Right forelimb (tissue), 1 donor: ENCODE data around the gene ZNF536.

Source experiments
- DNase-seq: peaks from one replicate; pipeline ENCODE4 v3.0.0-alpha.2; 2018

Gene ZNF536

DNA sequence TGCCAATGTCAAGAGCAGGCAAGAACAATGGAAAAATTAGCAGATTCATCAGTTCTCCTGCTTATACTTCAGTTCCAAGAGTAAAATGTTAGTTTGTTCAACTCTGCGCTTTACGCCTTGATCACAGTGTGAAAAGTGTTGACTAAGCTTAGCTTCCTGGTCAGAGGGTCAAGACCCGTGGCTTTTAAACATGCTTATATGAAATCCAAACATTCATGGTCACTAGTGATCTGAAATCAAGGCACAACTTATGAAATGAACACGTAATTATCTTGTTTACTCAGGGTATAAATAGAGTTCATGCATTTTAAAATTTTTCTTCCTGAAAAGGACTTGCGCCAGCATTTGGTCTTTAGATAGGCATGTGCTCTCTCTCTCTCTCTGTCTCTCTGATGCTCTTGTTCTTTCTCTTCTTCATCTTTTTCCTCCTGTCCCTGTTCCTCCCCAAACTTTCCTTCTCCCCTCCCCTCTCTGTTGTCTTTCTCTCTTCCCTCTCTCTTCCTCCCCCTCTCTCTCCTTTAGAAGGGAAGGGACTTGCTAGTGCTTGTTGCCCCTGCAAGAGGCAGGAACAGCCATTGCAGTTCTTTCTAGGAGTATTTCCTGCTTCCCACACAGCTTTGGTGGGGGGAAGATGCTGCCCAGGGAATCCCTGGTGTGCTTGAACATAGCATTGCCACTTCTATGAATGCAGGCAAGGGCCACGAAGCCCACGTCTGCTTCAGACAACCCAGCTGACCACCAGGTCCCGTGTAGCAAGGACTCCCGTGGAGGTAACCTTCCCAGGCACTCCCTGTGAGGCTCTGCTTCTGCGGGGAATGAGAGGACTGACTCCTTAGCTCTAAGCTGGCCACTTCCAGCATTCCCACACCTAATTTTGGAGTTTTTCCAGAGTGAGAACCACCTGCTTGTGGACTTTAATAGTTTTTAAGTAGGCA, 7.1 kb upstream of the ZNF536 start:
- no peak for DNase-seq

DNA sequence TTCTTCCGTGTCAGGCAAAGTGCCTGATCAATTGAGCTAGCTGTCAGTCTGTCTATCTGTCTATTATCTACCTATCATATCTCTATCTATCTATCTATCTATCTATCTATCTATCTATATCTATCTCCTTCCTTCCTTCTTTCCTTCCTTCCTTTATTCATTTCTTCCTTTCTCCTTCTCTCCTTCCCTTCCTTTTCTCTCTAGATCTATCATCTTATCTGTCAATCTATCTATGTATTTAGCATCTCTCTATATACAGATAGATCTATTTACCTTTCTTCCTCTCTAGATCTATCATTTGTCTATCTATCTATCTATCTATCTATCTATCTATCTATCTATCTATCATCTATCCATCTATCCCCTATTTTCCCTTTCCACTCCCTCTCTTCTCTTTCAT, 5.9 kb upstream of the ZNF536 start:
- DNase-seq = no peak

DNA sequence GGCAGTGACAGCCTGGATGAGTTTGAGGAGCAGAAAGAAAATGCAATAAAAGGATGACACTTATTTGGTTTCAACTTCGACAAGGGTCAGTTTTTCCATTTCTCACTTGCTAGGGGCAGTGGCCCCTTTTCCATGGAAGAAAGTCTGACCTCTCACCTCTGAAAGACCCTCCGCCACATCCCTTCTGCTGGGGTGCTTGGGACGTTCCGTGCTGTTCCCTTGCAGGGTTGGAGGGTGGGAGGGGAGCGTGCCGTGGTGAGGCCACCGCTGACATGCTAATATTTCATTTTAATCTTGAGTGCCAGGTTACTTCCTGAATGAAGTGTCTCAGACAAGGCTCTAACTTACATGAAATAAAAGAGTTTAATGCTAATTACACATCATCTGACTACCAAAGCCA, 5.2 kb upstream of the ZNF536 start:
- no peak for DNase-seq

DNA sequence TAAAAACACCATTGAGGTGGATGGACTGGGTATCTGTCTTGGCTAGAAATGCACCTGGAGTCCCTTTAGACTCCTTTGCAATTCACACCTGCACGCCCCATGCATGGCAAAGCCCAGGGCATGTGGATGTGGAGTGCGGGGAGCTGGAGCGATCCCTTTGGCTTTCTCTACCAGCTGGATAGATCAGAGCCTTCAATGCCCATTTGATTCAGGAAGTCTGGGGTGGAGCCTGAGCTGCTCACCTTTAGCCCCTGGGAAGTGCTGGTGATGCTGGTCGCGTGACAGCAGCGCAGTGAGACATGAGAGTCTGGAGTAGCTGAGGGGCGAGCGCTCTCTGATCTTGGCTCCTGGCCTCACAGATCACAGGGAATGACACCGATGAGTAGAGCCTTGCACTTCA, 4.8 kb upstream of the ZNF536 start:
- no peak for DNase-seq

DNA sequence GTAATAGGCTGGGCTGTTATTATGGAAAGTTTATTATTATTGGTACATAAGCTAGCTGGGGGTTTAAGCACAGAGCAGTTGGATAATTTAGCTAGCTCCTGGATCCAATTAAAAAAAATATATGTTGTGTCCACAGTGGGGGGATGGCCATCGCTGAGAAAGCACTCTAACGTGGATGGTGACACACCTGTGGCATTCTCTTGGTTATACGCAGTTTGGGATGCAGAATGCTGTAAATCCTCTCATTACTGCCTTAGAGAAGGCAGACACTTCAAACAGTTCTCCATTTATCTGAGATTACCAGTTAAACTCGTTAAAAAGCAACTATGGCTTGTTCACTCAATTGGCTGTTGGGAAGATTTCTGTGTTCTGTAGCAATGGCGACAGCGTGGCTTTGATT, 2.4 kb upstream of the ZNF536 start:
- no peak for DNase-seq

DNA sequence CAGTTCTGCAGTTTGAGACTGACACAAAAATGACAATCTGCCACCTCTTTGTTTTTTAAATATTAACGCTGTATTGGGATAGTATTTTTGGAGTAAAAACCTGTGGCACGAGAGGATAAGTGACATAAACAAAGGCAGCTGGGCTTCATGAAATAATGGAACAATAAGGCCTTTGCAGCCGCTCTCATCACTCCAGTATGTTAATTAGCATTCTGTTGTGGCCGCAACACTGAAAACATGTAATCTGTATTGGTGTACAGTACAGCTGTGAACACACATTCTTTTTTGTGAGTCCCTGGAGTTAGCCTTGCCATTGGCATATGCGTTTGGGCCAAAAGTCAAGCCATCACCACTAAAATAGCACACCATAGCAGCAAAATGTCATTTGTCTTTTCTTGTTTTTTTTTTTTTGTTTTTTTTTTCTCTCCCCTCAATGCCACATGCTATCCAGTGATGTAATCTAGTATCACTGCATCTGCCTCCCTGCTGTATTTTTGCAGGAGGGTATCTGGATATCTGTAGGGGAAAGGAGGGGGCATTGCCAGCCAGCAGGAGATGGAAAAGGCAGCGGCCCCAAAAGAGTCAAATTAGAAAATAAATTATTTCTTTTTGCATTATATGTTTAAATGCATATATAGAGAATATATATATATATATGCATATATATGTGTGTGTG, 885 bp upstream of the ZNF536 start:
- no peak for DNase-seq

DNA sequence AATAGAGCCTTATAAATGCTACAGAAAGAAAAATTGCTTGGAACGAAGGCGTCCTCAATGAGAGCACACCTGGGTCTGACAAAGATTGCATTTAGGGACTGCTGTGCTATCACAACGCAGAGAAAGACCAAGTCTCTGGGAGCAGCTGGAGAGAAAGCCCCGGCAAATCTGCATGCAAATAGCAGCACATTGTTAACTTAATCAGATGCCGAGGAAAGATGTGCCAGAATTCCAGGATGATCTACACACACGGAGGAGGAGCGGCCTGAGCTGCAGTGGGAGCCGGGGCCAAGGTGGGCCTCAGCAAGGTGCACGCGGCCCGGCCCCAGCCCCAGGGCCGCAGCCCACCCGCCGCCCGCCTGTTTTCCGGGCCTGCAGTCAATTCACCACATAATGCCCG, 1.4 kb downstream of the ZNF536 start:
- no peak for DNase-seq

DNA sequence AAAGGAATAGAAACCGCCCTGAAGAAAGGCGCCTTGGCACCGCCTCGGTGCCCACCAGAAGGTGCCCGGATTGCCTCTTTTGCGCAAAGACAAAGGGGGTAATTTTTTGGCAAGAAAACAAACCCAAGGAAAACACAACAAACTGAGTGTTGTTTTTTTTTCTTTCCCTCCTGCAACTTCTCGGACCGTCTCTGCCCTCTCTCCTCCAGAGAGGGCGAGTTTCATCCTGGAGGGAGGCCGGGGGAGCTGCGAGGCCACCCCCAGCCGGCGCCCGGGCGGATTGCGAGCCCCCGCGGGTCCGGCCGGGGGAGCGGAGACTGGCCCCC, 2.3 kb downstream of the ZNF536 start:
- no peak for DNase-seq

DNA sequence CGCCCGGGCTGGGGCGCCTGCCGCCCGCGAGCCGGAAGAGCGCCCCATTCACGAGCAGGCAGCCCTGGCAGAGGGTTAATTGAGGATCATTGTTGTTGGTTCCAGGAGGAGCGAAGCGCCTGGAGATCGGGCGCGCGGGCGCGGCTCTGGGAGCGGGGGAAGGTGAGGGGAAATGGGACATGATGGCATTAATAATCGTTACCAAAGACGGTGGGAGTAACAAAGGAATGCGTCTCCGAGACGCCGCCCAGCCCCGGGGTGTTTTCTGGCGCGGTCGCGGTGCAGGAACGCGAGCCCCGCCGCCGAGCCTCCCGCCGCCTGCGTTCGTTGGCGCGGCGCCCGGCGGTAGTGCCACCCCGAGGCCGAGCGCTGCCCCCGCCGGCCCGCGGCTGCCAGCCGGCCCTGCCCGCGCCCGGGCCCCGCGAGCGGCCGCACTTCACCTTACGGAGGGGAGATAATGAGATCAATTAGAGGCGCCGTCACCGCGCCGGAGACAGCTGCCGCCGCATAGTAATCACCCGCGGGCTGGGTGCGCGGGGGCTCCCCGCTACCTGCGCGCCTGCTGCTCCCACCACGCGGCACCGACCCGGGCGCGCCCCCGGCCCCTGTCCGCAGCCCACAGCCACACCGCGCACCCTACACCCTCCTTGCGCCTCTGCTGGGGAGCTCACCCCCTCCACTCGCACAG, 2.8 kb downstream of the ZNF536 start:
- no peak for DNase-seq

DNA sequence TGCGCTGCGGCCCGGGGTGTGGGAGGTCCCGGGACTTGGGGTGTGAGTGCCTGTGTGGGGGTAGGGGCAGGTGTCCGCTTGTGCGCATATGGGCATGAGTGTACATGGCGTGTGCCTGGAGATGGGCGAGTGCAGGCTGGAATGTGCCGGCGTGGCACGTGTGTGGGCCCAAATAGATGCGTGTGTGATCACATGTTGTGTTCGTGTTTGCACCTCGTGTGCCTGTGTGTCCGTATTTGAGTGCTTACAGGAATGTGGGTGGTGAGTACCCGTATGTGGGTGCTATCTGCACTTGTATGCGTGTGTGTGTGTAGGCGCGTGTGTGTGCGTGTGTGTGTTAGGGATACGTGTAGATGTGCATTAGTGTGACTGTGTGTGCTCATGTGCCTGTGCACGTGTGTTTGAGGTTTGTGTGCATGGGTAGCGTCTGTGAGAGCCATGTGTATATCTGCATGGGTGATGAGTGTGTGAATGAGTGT, 3.4 kb downstream of the ZNF536 start:
- no peak for DNase-seq

DNA sequence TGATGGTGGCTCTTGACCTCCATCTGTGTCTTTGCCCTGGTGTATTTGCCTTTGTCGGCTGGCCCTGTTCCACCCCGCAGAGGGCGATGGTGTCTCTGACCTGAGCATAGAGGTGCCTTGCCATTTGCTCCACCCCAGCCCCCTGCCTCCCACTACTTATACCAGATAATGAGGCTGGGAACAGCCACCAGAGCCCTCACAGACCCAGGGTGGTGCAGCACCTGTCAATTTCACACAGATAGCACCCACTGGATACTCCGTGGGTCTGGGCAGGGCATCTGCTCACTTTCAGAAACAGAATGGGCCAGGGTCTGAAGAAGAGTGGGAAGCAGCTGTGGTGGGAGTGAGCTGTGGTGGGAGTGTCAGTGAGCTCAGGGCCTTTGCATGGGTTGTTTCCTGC, 4.1 kb downstream of the ZNF536 start:
- DNase-seq = no peak

DNA sequence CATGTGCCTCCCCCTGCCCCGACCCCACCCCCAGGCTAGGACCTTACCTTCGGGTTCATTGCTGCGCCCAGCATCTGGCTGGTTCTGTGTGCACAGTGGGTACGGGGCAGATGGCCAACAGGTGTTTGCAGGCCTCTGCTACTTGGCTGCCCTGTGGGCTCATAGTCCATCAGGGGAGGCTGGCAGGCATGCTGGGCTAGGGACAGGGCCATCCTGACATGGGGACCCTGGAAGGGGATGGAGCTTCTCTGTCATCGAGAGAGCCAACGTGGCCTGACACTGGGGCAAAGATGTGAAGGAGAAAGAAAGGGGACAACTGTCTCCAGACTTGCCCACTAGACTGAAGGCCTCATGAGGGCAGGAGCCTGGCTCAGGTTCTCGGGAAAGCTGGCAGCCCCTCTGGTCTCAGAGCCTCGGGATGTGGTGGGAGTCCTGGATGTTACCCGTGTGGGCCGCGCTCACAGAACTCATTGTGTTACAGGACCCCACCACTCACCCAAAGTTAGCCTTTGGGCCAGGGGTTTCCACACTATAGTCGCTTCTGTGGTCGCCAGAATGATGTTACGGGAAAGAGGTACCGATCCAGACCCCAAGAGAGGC, 4.7 kb downstream of the ZNF536 start:
- no peak for DNase-seq

DNA sequence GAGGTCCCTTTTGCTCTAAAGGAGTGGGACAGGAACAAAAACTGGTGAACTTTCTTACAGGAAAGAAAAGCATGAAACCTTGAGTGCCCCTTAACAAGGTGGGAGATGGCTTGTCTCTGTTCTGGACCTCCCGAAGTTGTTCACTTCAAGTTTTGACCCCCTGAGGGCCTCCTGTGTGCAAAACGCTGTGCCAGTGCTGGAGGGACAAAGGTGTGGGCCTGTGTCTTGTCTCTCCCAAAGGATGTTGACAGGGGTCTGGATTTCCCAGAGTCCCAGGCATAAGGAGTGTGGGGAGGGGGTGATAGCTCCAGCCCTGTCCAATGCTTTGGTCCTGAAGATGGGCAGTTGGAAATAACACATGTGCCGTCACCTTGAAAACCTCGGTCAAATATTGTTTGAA, 6.5 kb downstream of the ZNF536 start:
- no peak for DNase-seq

DNA sequence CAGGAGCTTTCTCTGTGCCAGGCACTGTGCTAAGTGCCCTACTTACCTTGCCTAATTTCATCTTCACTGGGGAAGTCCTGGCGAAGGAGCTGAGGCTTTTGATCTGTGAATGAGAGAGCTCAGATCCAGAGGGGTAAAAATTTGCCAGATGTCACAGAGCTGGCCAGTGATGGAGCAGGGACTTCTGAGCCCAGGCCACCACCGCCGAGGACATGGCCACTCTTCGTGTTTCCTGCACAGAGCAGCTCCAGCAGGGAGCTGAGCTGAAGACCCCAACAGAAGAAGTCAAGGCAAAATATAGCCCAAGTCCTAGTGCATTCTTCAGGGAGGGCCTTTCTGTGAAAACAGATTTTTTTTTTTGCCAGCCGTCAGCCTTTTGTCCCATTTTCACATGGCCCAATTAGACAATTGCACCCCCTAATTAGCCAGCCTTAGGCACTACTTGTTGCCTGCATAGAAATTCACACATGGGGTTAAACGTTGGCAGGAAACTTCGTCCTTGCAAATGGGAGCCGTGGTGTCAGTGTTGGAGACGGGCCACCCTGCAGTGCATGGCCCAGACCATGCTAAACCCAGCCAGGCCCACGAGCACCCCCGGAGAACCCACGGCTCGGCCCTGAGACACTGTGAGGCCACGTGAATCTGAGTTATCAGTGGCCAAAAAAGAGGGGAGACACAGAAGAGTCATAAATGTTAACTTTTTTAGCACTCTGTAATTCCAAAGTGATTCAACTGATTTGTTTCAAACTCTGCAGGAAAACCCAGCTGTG, 7.8 kb downstream of the ZNF536 start:
- DNase-seq = no peak

DNA sequence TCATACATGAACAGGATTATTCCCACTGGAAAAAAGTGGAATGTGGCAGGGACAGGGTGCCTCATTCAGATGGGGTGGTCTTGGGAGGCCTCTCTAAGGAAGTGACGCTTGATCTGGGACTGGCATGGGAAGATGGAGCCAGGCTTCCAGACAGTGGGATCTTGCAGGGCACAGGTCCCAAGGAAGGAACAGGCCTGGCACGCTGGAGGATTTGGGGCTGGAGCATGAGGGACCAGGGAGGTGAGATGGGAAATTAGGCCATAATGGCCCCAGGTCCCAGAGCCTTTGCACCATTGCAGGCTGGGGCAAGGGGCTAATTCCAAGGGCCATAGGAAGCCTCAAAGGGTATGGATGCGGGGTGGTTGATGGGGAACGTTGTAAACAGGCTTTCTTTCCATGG, 9.2 kb downstream of the ZNF536 start:
- peak; percentile 36 for DNase-seq

DNA sequence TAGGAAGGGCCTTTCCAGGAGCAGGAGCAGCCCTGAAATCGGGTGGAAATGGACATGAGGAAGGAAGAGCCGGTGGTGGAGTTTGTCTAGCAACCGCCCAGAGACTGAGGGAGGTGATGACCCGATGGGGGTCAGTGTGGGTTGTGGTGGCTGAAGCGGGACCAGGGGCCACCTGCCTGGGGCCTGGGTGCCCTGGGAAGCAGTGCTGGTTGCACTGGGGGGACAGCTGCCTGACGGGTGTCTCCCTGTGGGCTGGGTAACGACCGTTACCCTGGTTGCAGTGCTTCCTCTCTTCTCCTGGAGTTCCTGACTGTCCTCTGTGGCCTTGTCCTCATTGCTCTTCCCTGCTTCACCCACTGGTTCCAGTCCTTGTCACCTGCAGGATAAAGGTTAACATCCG, 13.0 kb downstream of the ZNF536 start:
- no peak for DNase-seq

DNA sequence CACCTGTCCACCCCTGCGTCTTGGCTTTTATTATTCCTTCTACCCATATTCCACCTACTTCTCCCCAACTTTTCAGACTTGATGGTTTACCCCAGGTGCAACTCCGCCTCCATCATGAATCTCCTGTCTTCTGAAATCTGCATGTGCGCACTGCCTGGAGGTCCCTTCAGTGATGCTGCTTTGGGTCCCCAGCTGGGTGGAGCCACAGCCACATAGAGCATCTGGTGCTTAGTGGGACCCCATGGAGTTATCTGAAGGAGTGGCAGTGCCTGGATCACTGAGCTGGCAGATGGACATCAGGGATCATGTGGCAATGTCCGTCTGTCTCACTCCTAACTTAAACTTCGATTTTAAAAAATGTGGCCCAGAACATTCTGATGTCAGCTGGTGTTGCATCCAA, 13.5 kb downstream of the ZNF536 start:
- DNase-seq = no peak

DNA sequence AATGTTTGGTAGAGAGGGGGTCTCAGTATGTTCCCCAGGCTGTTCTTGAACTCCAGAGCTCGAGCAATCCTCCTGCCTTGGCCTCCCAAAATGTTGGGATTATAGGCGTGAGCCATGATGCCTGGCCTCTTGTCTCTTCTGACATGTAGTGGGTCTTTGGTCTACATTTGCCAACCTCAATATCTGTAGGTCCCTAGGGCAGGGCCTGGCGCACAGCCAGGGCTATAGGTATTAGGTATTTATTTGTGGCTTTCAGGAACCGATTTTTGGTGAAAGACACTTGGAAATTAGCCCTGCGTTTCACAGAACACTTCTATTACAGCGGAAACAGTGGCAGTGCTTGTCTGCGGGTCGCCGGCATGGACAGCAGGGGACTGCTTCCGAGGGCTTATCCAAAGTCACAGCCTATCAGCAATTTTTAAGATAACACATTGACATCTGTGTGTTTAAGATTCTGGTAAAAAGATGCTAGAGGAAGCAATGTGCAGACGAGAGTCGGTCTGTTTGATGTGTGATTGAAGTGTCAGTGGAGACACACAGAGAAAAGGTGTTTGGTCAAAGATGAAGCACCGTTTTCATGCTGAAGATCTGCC, 14.5 kb downstream of the ZNF536 start:
- no peak for DNase-seq

DNA sequence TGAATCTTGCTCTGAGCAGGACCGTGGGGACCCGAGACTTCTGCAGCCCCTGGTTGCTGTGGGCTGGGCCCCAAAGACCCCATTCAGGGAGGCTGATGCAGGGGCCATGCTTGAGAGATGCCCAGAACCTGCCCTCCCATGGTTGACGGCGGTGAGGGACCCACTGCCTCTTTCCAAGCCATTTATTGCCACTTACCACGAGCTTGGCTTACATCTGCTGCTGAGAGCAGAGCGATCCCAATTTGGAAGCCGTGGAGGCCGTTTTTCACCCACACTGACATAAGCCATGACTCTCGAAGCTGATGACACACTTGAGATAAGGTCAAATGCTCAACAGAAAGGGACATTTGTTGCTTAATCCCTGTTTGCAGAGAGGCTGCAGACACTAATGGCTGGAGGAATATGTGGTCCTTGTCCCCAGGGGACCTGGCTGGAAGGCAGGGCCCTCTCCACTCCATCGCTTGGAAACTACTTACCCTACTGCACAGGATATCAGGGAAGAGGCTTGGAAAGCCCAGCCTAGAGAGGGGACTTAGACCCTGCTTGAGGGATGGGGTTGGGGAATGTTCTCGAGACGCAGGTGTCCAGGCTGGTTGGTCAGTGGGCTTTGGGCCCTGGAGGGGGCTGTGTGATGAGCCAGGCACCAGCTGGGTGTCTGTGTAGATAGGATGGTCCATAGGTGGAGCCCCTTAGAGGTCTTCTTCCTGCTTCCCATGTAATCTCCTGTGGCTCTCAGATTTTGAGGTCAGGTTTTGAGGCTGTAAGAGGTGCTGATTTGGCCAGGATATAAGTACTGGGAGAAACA, 15.3 kb downstream of the ZNF536 start:
- no peak for DNase-seq

DNA sequence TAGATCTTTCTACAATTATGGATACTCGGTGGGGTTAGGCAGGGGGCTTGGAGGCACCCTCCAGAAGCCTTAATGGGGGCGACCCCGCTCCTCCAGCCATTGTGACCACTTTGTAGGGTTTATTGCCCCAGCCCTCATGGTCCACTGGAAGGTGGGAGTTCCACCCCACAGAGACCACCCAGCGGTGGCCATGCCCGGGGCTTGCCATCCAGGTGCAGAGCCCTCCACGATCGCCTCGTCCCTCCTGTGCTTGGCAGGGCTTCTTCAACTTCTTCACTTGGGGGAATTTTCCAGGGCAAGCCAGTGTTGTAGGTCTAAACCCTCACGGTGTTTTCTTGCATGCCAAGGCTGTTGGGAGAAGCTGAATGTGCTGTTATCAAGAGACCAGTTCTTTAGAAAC, 16.1 kb downstream of the ZNF536 start:
- DNase-seq = no peak

DNA sequence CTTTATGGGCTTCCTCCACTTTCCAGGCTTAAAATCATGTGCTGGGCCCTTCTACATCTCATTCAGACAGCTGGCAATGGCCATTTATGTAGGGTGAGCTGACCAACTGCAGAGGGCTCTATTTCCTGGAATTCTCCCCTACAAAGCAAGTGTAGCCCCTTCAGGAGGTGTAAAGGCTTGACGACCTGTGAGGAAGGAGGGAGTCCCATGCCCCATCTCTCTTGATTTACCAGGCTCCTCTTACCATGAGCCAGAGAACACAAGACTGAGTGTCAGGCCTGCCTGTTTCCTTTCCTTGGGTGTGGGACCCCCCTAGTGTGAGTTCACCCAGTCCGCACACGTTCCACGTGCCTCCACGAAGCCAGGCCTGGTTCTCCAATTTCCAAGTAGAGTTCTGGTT, 16.6 kb downstream of the ZNF536 start:
- no peak for DNase-seq
